ENCODE results near the gene PRIM2.
"Not testable (repeated sequence)": the region's sequence is repeated elsewhere in the genome, so short reads cannot be mapped to it uniquely, and the experiment has no call there.

The PRIM2 gene

GRCh38 chr6:57316581-57317059 is 810 bp upstream of the PRIM2 start:
- peak; percentile 79 for DNase-seq (ENCODE audit: extremely low read depth, low read depth)
- TF ChIP-seq, protein P1, sequence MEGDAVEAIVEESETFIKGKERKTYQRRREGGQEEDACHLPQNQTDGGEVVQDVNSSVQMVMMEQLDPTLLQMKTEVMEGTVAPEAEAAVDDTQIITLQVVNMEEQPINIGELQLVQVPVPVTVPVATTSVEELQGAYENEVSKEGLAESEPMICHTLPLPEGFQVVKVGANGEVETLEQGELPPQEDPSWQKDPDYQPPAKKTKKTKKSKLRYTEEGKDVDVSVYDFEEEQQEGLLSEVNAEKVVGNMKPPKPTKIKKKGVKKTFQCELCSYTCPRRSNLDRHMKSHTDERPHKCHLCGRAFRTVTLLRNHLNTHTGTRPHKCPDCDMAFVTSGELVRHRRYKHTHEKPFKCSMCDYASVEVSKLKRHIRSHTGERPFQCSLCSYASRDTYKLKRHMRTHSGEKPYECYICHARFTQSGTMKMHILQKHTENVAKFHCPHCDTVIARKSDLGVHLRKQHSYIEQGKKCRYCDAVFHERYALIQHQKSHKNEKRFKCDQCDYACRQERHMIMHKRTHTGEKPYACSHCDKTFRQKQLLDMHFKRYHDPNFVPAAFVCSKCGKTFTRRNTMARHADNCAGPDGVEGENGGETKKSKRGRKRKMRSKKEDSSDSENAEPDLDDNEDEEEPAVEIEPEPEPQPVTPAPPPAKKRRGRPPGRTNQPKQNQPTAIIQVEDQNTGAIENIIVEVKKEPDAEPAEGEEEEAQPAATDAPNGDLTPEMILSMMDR (IDR thresholded peaks at IDR 0.05; ENCODE audit: low read depth, low read length), result peak; percentile 76

- TF ChIP-seq, protein P1 (IDR thresholded peaks at IDR 0.05; ENCODE audit: low read depth, low read length), result peak; percentile 37
- no peak for DNase-seq (ENCODE audit: extremely low read depth, low read depth)
These were observed 7.1 kb downstream of the PRIM2 start for GRCh38 chr6:57324538-57324937.

DNA sequence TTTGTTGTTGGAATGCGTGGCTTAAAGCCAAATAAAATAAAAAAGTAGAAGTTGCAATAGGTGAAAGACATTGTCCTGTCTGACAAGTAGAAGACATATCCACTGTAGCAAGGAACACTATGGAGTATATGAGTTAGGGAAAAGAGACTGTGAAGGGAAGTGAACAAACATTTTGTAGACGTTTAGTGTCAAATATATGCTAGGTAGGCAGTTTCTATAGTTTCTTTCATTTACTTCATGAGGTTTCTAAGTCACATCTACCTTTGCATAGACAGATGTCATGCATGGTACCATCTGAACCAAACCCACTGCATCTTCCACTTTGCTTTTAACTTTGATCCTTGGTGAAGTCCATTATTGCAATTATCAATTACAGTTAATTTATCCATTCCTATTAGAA is 9.9 kb downstream of the PRIM2 start:
- DNase-seq (ENCODE audit: extremely low read depth, low read depth), result no peak
- TF ChIP-seq, protein P1 (IDR thresholded peaks at IDR 0.05; ENCODE audit: low read depth, low read length), result no peak

- DNase-seq (ENCODE audit: extremely low read depth, low read depth), result no peak
These were observed 10.6 kb downstream of the PRIM2 start for GRCh38 chr6:57328074-57328473.

DNA sequence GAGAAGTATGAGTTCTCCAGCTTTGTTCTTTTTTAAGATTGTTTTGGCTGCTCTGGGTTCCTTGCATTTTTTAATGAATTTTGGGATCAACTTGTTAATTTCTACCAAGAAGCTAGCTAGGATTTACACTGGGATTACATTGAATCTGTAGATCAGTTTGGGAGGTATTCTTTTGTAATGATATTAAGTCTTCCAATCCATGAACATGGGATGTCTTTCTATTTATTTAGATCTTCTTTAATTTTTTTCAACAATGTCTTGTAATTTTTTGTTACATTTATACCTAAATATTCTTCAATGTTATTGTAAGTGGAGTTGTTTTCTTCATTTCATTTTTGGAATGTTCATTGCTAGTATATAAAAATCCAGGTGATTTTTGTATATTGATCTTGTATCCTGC is 12.5 kb downstream of the PRIM2 start:
- TF ChIP-seq, protein P1 (IDR thresholded peaks at IDR 0.05; ENCODE audit: low read depth, low read length), result no peak
- DNase-seq (ENCODE audit: extremely low read depth, low read depth), result no peak

More at GRCh38 chr6:57328074-57328473, 10.6 kb downstream of the PRIM2 start:
- TF ChIP-seq, protein P1 (IDR thresholded peaks at IDR 0.05; ENCODE audit: low read depth, low read length), result no peak

- TF ChIP-seq, protein P1 (IDR thresholded peaks at IDR 0.05; ENCODE audit: low read depth, low read length), result no peak
- DNase-seq (ENCODE audit: extremely low read depth, low read depth), result no peak
These were observed 24.8 kb downstream of the PRIM2 start for GRCh38 chr6:57342148-57342669.

DNA sequence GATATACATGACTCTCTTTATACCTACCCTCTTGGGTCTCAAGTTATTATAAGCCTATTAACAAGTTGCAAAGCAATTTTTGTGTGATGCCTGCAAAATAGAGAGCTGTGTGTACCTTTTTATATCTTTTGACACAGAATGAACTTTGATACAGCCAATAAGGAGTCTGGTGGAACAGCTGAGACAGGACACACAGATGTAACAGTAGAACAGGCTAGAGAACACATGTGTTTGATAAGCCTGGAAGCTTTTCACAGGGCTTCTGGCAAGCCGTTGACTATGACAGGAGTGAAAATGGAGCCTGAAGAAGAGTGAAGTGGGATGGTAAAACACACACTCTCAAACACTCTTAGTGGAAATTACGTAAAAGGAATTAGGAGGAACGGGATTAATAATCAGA is 25.9 kb downstream of the PRIM2 start:
- DNase-seq (ENCODE audit: extremely low read depth, low read depth), result not testable (repeated sequence)

DNA sequence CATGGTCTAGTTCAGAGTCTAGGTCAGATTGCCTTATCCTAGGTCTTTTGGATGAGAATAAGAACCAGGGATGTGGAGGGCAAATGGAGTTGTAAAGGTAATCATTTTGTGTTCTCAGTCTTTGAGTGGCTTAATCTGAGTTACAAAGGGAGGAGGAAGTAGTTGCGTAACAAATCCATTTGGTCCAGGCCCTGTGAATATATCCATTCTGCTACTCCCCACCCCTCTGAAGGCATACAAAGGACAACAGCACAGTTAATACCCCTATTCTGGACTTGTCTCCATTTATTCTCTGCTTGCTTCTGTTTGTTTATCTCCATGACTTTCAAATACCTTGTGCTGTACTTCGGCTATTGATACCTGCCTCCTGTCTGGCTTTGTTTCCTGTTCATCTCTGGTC is 29.3 kb downstream of the PRIM2 start:
- not testable (repeated sequence) for DNase-seq (ENCODE audit: extremely low read depth, low read depth)

DNA sequence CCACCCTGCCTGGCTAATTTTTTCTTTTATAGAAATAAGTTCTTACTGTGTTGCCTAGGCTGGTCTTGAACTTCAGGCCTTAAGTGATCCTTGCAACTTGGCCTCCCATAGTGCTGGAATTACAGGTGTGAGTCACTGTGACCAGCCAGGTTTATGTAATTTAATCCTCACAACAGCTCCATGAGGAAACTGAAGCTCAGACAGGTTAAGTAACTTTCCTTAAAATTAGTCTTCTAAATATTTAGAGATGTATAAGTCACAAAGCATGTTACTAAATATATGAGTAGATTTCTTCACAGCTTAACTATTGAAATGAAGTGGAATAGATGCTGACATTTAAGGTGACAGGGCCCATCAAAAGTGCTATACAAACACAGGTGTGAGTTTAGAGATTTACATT is 30.2 kb downstream of the PRIM2 start:
- not testable (repeated sequence) for DNase-seq (ENCODE audit: extremely low read depth, low read depth)

GRCh38 chr6:57350443-57350842 is 33.0 kb downstream of the PRIM2 start:
- not testable (repeated sequence) for DNase-seq (ENCODE audit: extremely low read depth, low read depth)
